Measurements from ENCODE around the gene TMEM178B.
"Not testable (repeated sequence)": the region's sequence is repeated elsewhere in the genome, so short reads cannot be mapped to it uniquely, and the experiment has no call there.

TMEM178B gene

DNA sequence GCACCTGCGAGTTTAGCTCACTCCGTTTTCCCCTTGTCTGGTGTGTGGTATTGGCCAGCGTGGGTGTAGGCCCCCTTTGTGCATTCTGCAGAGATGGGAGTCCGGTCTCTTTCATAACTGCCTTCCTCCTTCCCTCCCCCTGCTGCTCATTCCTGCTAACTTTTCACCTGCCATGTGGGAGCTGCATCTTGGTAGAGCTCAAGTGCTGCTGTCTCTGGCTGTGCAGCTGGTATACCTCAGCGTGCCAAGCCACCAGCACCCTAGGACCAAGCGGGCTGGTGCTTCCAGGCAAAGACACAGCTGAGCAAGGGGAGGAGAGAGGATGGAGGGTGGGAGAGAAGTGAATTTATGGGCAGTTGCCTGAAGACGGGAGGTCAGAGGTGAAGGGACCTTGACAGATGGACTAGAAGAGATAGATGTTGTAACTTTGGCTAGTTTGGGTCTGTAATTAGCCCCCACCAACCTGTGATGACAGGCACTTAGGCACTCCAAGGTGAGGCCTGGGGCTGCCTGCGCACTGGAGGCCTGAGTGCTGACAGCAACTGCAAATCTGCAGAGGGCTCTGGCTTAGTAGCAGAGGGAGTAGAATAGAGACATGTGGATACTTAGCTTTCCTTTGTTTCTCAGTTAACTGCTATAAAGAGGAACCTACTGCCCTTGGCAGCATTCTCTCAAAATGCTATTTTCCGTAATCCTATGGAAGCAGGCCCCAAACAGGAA lies 328.6 kb downstream of the TMEM178B start:
- no peak overlapping the region for H3K4me3 ChIP-seq (ENCODE audit: low read length)
- DNase-seq (ENCODE audit: low read depth): no peak
- TF ChIP-seq, protein P1, sequence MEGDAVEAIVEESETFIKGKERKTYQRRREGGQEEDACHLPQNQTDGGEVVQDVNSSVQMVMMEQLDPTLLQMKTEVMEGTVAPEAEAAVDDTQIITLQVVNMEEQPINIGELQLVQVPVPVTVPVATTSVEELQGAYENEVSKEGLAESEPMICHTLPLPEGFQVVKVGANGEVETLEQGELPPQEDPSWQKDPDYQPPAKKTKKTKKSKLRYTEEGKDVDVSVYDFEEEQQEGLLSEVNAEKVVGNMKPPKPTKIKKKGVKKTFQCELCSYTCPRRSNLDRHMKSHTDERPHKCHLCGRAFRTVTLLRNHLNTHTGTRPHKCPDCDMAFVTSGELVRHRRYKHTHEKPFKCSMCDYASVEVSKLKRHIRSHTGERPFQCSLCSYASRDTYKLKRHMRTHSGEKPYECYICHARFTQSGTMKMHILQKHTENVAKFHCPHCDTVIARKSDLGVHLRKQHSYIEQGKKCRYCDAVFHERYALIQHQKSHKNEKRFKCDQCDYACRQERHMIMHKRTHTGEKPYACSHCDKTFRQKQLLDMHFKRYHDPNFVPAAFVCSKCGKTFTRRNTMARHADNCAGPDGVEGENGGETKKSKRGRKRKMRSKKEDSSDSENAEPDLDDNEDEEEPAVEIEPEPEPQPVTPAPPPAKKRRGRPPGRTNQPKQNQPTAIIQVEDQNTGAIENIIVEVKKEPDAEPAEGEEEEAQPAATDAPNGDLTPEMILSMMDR (conservative IDR thresholded peaks at IDR 0.05; ENCODE audit: low read depth, low read length): no peak

DNA sequence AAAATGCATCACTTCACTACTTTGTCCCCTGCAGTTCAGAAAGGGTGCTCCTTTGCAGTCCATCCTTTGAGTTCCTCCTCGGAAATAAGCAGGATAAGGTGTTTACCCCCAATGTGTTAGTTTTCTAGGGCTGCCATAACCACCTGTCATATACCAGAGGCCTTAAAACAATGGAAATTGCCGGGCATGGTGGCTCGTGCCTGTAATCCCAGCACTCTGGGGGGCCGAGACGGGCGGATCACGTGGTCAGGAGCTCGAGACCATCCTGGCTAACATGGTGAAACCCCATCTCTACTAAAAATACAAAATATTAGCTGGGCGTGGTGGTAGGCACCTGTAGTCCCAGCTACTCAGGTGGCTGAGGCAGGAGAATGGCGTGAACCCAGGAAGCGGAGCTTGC lies 330.0 kb downstream of the TMEM178B start:
- not testable (repeated sequence) for H3K4me3 ChIP-seq (ENCODE audit: low read length); DNase-seq (ENCODE audit: low read depth)

DNA sequence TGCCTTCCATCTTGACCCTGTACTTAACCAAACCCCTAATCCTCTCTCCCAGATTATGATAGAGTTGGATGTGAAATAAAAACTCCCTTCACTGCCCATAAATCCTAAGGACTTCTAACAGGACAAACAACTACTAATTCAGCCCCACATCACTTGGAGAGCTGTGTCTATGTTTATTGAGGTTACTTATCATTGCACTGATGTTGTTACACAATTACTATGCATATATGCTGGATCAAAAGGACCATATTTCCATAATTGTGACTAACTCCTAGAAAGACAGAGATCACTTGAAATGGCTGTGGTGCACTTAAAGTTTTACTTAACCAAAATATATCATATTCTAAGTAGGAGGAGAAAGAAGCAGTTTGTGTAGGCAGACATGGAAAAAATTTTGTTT lies 332.5 kb downstream of the TMEM178B start:
- H3K4me3 ChIP-seq (ENCODE audit: low read length): no peak overlapping the region
- TF ChIP-seq, protein P1 (conservative IDR thresholded peaks at IDR 0.05; ENCODE audit: low read depth, low read length): no peak
- no peak for DNase-seq (ENCODE audit: low read depth)

DNA sequence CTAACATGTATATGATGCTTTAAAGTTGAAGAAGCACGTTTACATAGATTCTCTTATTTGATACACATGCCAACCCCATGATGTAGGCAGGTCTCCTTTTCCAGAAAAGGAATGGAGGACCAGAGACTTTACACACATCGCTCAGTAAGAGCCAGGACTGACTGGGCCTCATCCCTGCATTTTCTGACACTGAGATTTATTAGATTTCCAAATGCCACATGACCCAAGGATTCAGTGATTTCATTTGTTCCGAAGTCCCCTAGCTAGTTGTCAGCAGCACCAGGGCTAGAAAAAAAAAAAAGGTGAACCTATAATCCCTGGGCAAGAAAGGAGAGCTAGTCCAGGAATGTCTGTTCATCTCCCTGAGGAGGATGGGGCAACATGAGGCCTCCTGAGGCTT lies 334.0 kb downstream of the TMEM178B start:
- TF ChIP-seq, protein P1 (conservative IDR thresholded peaks at IDR 0.05; ENCODE audit: low read depth, low read length): no peak
- no peak for DNase-seq (ENCODE audit: low read depth)

DNA sequence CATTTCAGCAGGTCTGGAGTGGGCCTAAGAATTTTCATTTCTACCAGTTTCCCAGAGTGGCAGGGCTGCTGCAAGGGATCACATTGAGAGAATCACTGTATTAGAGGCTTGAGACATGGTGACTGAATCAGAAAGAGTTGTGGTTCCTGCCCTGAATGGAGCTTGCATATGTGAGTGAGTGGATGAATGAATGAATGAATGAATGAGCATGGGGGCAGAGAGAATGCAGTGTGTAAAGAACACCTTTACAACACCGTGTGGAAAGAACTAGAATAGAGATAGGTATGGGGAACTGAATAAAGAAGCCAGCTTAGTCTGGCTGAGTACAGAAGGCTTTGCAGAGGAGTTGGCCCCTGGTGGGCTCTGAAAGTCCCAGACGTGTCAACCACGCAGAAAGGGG lies 334.6 kb downstream of the TMEM178B start:
- no peak overlapping the region for H3K4me3 ChIP-seq (ENCODE audit: low read length)
- TF ChIP-seq, protein P1 (conservative IDR thresholded peaks at IDR 0.05; ENCODE audit: low read depth, low read length): no peak
- DNase-seq (ENCODE audit: low read depth): no peak

More for the DNA sequence above, 334.0 kb downstream of the TMEM178B start:
- no peak overlapping the region for H3K4me3 ChIP-seq (ENCODE audit: low read length)

DNA sequence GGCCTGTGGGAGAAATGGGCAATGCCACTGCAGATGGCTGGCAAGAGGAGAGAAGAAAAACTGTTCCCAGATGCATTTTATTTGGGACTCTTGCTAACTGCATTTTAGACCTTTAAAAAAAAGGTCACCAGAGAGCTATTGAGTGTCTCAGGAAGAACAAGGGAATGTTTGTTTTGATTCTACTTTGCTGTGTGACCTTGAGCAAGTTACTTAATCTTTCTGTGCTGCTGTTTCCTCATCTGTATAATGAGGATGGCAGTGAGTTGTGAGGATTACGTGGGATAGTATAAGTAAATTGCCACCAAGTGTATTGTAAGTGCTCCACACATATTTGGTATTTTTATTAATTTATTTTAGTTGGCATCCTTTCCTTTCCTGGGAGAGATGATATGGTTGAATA lies 335.4 kb downstream of the TMEM178B start:
- DNase-seq (ENCODE audit: low read depth): no peak
- TF ChIP-seq, protein P1 (conservative IDR thresholded peaks at IDR 0.05; ENCODE audit: low read depth, low read length): no peak
- no peak overlapping the region for H3K4me3 ChIP-seq (ENCODE audit: low read length)

DNA sequence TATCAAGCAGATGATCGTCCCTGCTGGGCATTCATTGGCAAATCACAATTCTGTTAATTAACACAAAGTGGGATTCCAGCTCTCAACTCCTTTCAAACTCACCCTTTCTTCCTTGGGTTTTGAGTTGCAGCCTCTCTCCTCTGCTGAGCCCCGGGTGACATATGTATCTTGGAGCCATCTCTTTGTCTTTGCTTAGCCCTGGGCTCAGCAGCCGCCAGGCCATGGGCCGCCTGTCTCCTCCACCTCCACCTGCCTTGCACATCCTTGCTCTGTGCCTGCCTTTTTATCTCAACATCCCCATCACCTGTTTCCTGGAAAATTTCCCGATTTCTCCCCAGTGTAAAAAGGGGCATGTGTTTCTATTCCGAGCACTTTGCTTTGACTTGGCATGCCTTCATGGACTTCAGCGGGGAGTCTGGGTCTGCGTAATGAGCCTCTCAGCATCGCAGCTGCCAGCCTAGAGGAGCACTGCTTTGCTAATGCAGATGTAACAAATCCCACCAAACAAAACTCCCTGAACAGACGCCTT lies 336.0 kb downstream of the TMEM178B start:
- no peak for DNase-seq (ENCODE audit: low read depth)

More for the DNA sequence above, 336.0 kb downstream of the TMEM178B start:
- no peak overlapping the region for H3K4me3 ChIP-seq (ENCODE audit: low read length)
- TF ChIP-seq, protein P1 (conservative IDR thresholded peaks at IDR 0.05; ENCODE audit: low read depth, low read length): no peak

Data from retinal pigment epithelial cell (primary cell).